K562 (cell line): Measurements from ENCODE around the gene NR6A1. TPM values are rescaled to one million over a fixed set of nuclear protein-coding genes. Genes with fewer than 3 reads are reported as not detected.

Experiments used
- CBFA2T2 ChIP-seq: fragments of 450-650 bp; conservative IDR thresholded peaks from 2 replicates; pipeline ENCODE4 v1.6.1; 2017; ENCODE audit warnings: mild to moderate bottlenecking
- DPF2 ChIP-seq: fragments of 450-650 bp; IDR thresholded peaks from 2 replicates; pipeline ENCODE4 v1.6.1; 2016
- HDAC1 ChIP-seq, 2 experiments: fragments of 450-650 bp; IDR thresholded peaks; 2 replicates each; pipeline ENCODE4 v1.6.1; 2016 to 2017; ENCODE audit warnings: inconsistent platforms in 1 of 2, mild to moderate bottlenecking in 1 of 2, moderate library complexity in 1 of 2
- HES1 ChIP-seq: fragments of 450-650 bp; IDR thresholded peaks from 2 replicates; pipeline ENCODE4 v1.6.1; 2016; ENCODE audit warnings: low read depth, mild to moderate bottlenecking, moderate library complexity
- JUND ChIP-seq, 2 experiments: IDR thresholded peaks; 2 replicates in 1 of 2; 3 replicates in 1 of 2; pipeline ENCODE4 v1.6.1; 2011; ENCODE audit warnings: borderline replicate concordance in 2 of 2, low read depth in 2 of 2, low read length in 2 of 2, improper control_type of control experiment in 1 of 2, missing biosample characterization in 1 of 2, missing genetic modification characterization in 1 of 2, missing genetic modification reagents in 1 of 2
- NCOA1 ChIP-seq: fragments of 450-650 bp; IDR thresholded peaks from 2 replicates; pipeline ENCODE4 v1.6.1; 2016; ENCODE audit warnings: low read depth
- NCOR1 ChIP-seq: fragments of 450-650 bp; IDR thresholded peaks from 2 replicates; pipeline ENCODE4 v1.6.1; 2016; ENCODE audit warnings: mild to moderate bottlenecking, moderate library complexity
- NFIC ChIP-seq: fragments of 450-650 bp; IDR thresholded peaks from 2 replicates; pipeline ENCODE4 v1.6.1; 2017; ENCODE audit warnings: mild to moderate bottlenecking, inconsistent platforms
- NFRKB ChIP-seq: fragments of 450-650 bp; IDR thresholded peaks from 2 replicates; pipeline ENCODE4 v1.6.1; 2016; ENCODE audit warnings: low read depth
- POLR3A ChIP-seq: IDR thresholded peaks from 2 replicates; pipeline ENCODE4 v1.6.1; 2011; ENCODE audit warnings: borderline replicate concordance, mild to moderate bottlenecking, moderate library complexity; ENCODE audit not compliant: insufficient read length, insufficient read depth; ENCODE audit errors: extremely low read depth
- RAD21 ChIP-seq, 2 experiments: fragments of 250-450 bp in 1 of 2; fragments of 450-650 bp in 1 of 2; sonication (Bioruptor Pico) in 1 of 2; formaldehyde crosslinking in 1 of 2; IDR thresholded peaks in 1 of 2; conservative IDR thresholded peaks in 1 of 2; 2 replicates each; pipeline versions ENCODE4 v1.4.0 to v1.8.0; 2020 to 2022; ENCODE audit warnings: mild to moderate bottlenecking in 2 of 2, moderate library complexity in 1 of 2
- SOX6 ChIP-seq: fragments of 450-650 bp; IDR thresholded peaks from 2 replicates; pipeline ENCODE4 v1.6.1; 2014; ENCODE audit warnings: mild to moderate bottlenecking
- SP1 ChIP-seq: sonication (generic); formaldehyde crosslinking; IDR thresholded peaks from 2 replicates; pipeline ENCODE4 v1.8.1; 2022; ENCODE audit warnings: mild to moderate bottlenecking, missing genetic modification reagents
- TAL1 ChIP-seq: fragments of 450-650 bp; IDR thresholded peaks from 2 replicates; pipeline ENCODE4 v1.6.1; 2016; ENCODE audit warnings: mild to moderate bottlenecking
- TCF7 ChIP-seq: sonication (generic); IDR thresholded peaks from 2 replicates; pipeline ENCODE4 v1.6.1; 2016; ENCODE audit warnings: antibody characterized with exemption, borderline replicate concordance
- TEAD1 ChIP-seq, 2 experiments: fragments of 450-650 bp in 1 of 2; sonication (generic) in 1 of 2; formaldehyde crosslinking; IDR thresholded peaks; 2 replicates each; pipeline versions ENCODE4 v1.4.0 to v1.8.0; 2020 to 2022; ENCODE audit warnings: mild to moderate bottlenecking in 2 of 2, missing genetic modification reagents in 1 of 2
- ZEB2 ChIP-seq: fragments of 450-650 bp; IDR thresholded peaks from 2 replicates; pipeline ENCODE4 v1.6.1; 2016
- ZFP36 ChIP-seq: fragments of 150-350 bp; IDR thresholded peaks from 2 replicates; pipeline ENCODE4 v1.6.1; 2018; ENCODE audit warnings: low read length, low read depth; ENCODE audit not compliant: partially characterized antibody
- polyA plus RNA-seq, 8 experiments: library from polyadenylated mRNA; depleted of rRNA in 4 of 8; stranded (reverse) in 5 of 8; unstranded in 3 of 8; fragments of >200 nt; fragmentation: Nextera tagmentation in 2 of 8; fragmentation: Illumina TruSeq in 1 of 8; extraction: Ambion mirVana in 2 of 8; extraction: Trizol in 1 of 8; gene quantifications; 2 replicates each; pipeline versions ENCODE4 v1.2.1 to v1.2.3, GENCODE V29; 2011 to 2014; ENCODE audit warnings: inconsistent platforms in 1 of 8, missing spikeins in 1 of 8
- total RNA-seq, 7 experiments: library from RNA; depleted of rRNA in 6 of 7; stranded (reverse); fragments of >200 nt in 6 of 7; fragmentation: Illumina TruSeq in 2 of 7; extraction: Trizol in 2 of 7; gene quantifications; 2 replicates each; pipeline versions ENCODE4 v1.2.1 to v1.2.3, GENCODE V29; 2011 to 2021; ENCODE audit warnings: low replicate concordance in 1 of 7
- TF ChIP-seq, protein P1 (sequence below): fragments of 450-650 bp; formaldehyde crosslinking; IDR thresholded peaks from 2 replicates; pipeline ENCODE4 v1.4.0; 2022; ENCODE audit warnings: missing genetic modification characterization
- TF ChIP-seq, protein P2 (sequence below), 3 experiments: fragments of 200-800 bp in 1 of 3; sonication (Bioruptor generic) in 1 of 3; sonication (generic) in 1 of 3; formaldehyde crosslinking in 1 of 3; IDR thresholded peaks; 2 replicates each; pipeline versions ENCODE4 v1.6.1 to v1.8.0; 2016 to 2022; ENCODE audit warnings: mild to moderate bottlenecking in 2 of 3, missing compliant biosample characterization in 2 of 3, missing genetic modification characterization in 2 of 3, missing genetic modification reagents in 1 of 3
- TF ChIP-seq, protein P3 (sequence below), 2 experiments: fragments of 150-350 bp in 1 of 2; IDR thresholded peaks; 2 replicates each; pipeline ENCODE4 v1.6.1; 2012 to 2016; ENCODE audit warnings: low read depth in 2 of 2, low read length in 2 of 2, mild to moderate bottlenecking in 1 of 2, moderate library complexity in 1 of 2

NR6A1 gene
- total and polyA plus RNA-seq, 9 of the 15 experiments (the other 6 are each of a cell fraction or from before 2014, with no cell fraction given) = 9.7 to 55.4 (median 28.3) TPM

GRCh38 chr9:124558777-124559470 lies 212.2 kb downstream of the NR6A1 start (continued):
- no peak for TF ChIP-seq SP1
- 0 out of 2 replicates have a peak, but pooled peaks have one; percentile 13 for TF ChIP-seq ZEB2
- TF ChIP-seq POLR3A = no peak
- no peak for TF ChIP-seq NFRKB
- TF ChIP-seq DPF2 = peak; percentile 78
- peak in 1 of 2 experiments; percentile 66; a peak in 1 of 4 replicates for TF ChIP-seq HDAC1 (IDR thresholded peaks at IDR 0.05)
- peak; percentile 25; the same call in 1 of the 2 replicates for TF ChIP-seq HES1
- peak; percentile 79 for TF ChIP-seq NFIC
- TF ChIP-seq, protein P1, sequence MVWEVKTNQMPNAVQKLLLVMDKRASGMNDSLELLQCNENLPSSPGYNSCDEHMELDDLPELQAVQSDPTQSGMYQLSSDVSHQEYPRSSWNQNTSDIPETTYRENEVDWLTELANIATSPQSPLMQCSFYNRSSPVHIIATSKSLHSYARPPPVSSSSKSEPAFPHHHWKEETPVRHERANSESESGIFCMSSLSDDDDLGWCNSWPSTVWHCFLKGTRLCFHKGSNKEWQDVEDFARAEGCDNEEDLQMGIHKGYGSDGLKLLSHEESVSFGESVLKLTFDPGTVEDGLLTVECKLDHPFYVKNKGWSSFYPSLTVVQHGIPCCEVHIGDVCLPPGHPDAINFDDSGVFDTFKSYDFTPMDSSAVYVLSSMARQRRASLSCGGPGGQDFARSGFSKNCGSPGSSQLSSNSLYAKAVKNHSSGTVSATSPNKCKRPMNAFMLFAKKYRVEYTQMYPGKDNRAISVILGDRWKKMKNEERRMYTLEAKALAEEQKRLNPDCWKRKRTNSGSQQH = no peak
- TF ChIP-seq, protein P2, sequence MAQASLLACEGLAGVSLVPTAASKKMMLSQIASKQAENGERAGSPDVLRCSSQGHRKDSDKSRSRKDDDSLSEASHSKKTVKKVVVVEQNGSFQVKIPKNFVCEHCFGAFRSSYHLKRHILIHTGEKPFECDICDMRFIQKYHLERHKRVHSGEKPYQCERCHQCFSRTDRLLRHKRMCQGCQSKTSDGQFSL (CRISPR knock-in tag; IDR thresholded peaks at IDR 0.05) = no peak
- TF ChIP-seq, protein P2 (tag; IDR thresholded peaks at IDR 0.05) = no peak
- TF ChIP-seq TCF7 = no peak
- TF ChIP-seq TAL1 = peak; percentile 88
- TF ChIP-seq NCOA1 = no peak
- TF ChIP-seq JUND (IDR thresholded peaks at IDR 0.05; ENCODE audit: borderline replicate concordance, low read depth, low read length) = peak; percentile 13; the same call in 1 of the 2 replicates
- TF ChIP-seq JUND (tag; IDR thresholded peaks at IDR 0.05; ENCODE audit: borderline replicate concordance, low read depth, low read length) = peak; percentile 28; the same call in 1 of the 3 replicates
- peak; percentile 76 for TF ChIP-seq CBFA2T2
- TF ChIP-seq, protein P3, sequence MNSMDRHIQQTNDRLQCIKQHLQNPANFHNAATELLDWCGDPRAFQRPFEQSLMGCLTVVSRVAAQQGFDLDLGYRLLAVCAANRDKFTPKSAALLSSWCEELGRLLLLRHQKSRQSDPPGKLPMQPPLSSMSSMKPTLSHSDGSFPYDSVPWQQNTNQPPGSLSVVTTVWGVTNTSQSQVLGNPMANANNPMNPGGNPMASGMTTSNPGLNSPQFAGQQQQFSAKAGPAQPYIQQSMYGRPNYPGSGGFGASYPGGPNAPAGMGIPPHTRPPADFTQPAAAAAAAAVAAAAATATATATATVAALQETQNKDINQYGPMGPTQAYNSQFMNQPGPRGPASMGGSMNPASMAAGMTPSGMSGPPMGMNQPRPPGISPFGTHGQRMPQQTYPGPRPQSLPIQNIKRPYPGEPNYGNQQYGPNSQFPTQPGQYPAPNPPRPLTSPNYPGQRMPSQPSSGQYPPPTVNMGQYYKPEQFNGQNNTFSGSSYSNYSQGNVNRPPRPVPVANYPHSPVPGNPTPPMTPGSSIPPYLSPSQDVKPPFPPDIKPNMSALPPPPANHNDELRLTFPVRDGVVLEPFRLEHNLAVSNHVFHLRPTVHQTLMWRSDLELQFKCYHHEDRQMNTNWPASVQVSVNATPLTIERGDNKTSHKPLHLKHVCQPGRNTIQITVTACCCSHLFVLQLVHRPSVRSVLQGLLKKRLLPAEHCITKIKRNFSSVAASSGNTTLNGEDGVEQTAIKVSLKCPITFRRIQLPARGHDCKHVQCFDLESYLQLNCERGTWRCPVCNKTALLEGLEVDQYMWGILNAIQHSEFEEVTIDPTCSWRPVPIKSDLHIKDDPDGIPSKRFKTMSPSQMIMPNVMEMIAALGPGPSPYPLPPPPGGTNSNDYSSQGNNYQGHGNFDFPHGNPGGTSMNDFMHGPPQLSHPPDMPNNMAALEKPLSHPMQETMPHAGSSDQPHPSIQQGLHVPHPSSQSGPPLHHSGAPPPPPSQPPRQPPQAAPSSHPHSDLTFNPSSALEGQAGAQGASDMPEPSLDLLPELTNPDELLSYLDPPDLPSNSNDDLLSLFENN (IDR thresholded peaks at IDR 0.05; ENCODE audit: low read depth in 2 of 2, low read length in 2 of 2) = 0 out of 4 replicates have a peak, but pooled peaks of 1 of the 2 experiments have one; percentile 32
- peak; percentile 85 for TF ChIP-seq NCOR1
- no peak for TF ChIP-seq RAD21 (CRISPR knock-in tag; conservative IDR thresholded peaks at IDR 0.05 in 1 of 2, IDR thresholded peaks at IDR 0.05 in 1 of 2)
- peak; percentile 13 for TF ChIP-seq ZFP36
- peak; percentile 85 for TF ChIP-seq SOX6
- 0 out of 4 replicates have a peak, but pooled peaks of 1 of the 2 experiments have one; percentile 15 for TF ChIP-seq TEAD1 (CRISPR knock-in tag; IDR thresholded peaks at IDR 0.05)
